Lower lobe of right lung (tissue), 2 donors: ENCODE results near the gene FRMD1. TPM values are rescaled to one million over a fixed set of nuclear protein-coding genes. Genes with fewer than 3 reads are reported as not detected.

ENCODE experiments used
- ATAC-seq, 2 donors: fragments of 200-7000 bp; cut with Tn5 transposase; one replicate each; pipeline ENCODE4 v1.9.1; 2020 to 2022; ENCODE audit warnings: mild to moderate bottlenecking in 2 of 2, moderate library complexity in 2 of 2
- DNase-seq: peaks from one replicate; pipeline ENCODE4 v3.0.0-alpha.2; 2020
- H3K27ac ChIP-seq: fragments of 200-600 bp; one replicate; pipeline ENCODE4 v1.8.0; 2022
- H3K27me3 ChIP-seq: fragments of 200-600 bp; one replicate; pipeline ENCODE4 v1.8.0; 2022; ENCODE audit warnings: low read depth
- H3K36me3 ChIP-seq: fragments of 200-600 bp; one replicate; pipeline ENCODE4 v1.8.0; 2022; ENCODE audit warnings: mild to moderate bottlenecking
- H3K4me1 ChIP-seq: fragments of 200-600 bp; one replicate; pipeline ENCODE4 v1.8.0; 2022
- H3K4me3 ChIP-seq: fragments of 200-600 bp; one replicate; pipeline ENCODE4 v1.8.0; 2022; ENCODE audit warnings: mild to moderate bottlenecking
- H3K9me3 ChIP-seq: fragments of 200-600 bp; one replicate; pipeline ENCODE4 v1.8.0; 2022
- intact Hi-C: fragments of 100-400 bp; cut with DNase I; formaldehyde crosslinking; loops from one replicate; pipeline ENCODE4 v1.11.0; 2022
- total RNA-seq: library from RNA; stranded (reverse); fragmentation: NEBNext Ultra II Directional; extraction: Animal tissue kit (Norgen Biotek cat#: 25700); gene quantifications from one replicate; pipeline ENCODE4 v1.2.1, GENCODE V29; 2021
- TF ChIP-seq, protein P1 (sequence below): fragments of 200-600 bp; IDR thresholded peaks from one replicate; pipeline ENCODE4 v1.8.0; 2022; ENCODE audit warnings: antibody characterized with exemption, mild to moderate bottlenecking
- donor health status: DM: no; HTN: yes; CAD: no; lungs with severe emphysema.

The FRMD1 gene
- total RNA-seq, 1 donor from 2014 or later = not detected

DNA sequence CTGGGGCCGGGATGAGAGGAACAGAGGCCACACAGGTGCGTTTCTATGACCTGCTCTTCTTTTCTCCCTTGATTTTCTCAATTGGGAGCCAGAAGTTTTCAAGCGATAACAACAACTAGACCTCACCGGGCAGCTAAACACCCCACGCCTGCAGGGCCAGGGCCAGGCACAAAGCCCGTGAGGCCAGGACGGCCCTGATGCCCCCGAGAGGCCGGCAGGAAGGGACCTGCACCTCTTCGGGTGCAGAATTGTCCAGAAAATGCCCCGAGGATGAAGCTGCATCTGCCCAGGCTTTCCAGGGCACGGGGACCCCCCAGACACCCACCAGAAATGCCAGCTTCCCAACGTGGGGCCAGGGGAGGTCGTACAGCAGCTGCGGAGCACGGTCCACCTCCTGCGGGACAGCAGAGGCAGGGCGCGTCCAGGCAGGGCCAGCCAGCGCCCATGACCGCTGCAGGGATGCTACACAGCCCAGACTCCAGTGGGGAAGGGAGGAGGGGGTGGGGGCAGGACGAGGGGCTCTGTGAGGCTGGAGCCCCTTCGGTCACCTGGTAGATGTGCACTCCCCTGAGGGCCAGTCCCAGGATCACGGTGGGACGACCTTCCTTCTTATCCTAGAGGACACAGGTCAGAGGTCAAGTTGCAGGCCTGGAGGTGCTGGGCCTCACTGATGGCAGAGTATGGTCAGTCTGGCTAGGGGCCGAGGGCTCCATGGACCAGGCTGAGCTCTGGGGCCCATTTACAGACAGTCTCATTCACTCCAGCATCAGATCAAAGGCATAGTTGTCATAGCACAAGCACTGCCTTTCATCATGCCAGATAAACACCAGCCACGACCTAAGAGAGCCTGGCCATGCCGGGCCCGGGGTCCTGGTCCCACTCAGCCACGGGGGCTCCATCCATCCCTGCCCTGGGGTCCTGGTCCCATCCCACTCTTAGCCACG is 16.4 kb downstream of the FRMD1 start:
- H3K9me3 ChIP-seq = no peaks in the 10 kb centered on the region
- intact Hi-C loops = no loop called here
- ATAC-seq = no peak
- no peaks in the 10 kb centered on the region for H3K4me1 ChIP-seq
- no peak overlapping the region for H3K27ac ChIP-seq
- H3K4me3 ChIP-seq = no peak overlapping the region
- H3K27me3 ChIP-seq = no peaks in the 10 kb centered on the region
- TF ChIP-seq, protein P1, sequence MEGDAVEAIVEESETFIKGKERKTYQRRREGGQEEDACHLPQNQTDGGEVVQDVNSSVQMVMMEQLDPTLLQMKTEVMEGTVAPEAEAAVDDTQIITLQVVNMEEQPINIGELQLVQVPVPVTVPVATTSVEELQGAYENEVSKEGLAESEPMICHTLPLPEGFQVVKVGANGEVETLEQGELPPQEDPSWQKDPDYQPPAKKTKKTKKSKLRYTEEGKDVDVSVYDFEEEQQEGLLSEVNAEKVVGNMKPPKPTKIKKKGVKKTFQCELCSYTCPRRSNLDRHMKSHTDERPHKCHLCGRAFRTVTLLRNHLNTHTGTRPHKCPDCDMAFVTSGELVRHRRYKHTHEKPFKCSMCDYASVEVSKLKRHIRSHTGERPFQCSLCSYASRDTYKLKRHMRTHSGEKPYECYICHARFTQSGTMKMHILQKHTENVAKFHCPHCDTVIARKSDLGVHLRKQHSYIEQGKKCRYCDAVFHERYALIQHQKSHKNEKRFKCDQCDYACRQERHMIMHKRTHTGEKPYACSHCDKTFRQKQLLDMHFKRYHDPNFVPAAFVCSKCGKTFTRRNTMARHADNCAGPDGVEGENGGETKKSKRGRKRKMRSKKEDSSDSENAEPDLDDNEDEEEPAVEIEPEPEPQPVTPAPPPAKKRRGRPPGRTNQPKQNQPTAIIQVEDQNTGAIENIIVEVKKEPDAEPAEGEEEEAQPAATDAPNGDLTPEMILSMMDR = no peak
- no peaks in the 10 kb centered on the region for H3K36me3 ChIP-seq
- DNase-seq = no peak

- H3K27ac ChIP-seq = no peak overlapping the region
These were observed 17.5 kb downstream of the FRMD1 start for GRCh38 chr6:168061269-168062210.

GRCh38 chr6:168060521-168060931 is 18.5 kb downstream of the FRMD1 start:
- ATAC-seq (peak; percentile 19 to 28), DNase-seq (no peak)
- intact Hi-C loops = no loop called here
- Histone ChIP-seq H3K27ac (no peak overlapping the region), H3K4me1 (no peaks in the 10 kb centered on the region), H3K9me3 (no peaks in the 10 kb centered on the region), H3K27me3 (no peaks in the 10 kb centered on the region), H3K4me3 (no peak overlapping the region), H3K36me3 (no peaks in the 10 kb centered on the region)
- TF ChIP-seq, protein P1 = peak; percentile 48

More at GRCh38 chr6:168061269-168062210, 17.5 kb downstream of the FRMD1 start:
- Histone ChIP-seq H3K4me3 (no peak overlapping the region), H3K27me3 (no peaks in the 10 kb centered on the region), H3K4me1 (no peaks in the 10 kb centered on the region), H3K9me3 (no peaks in the 10 kb centered on the region), H3K36me3 (no peaks in the 10 kb centered on the region)
- intact Hi-C loops = no loop called here
- no peak for ATAC-seq
- no peak for DNase-seq
- TF ChIP-seq, protein P1 = no peak

- no peaks in the 10 kb centered on the region for H3K4me1 ChIP-seq
- DNase-seq = no peak
- H3K27ac ChIP-seq = no peak overlapping the region
- intact Hi-C loops = no loop called here
- no peaks in the 10 kb centered on the region for H3K36me3 ChIP-seq
- no peak overlapping the region for H3K4me3 ChIP-seq
- no peak for ATAC-seq
- TF ChIP-seq, protein P1 = no peak
- no peaks in the 10 kb centered on the region for H3K9me3 ChIP-seq
- H3K27me3 ChIP-seq = no peaks in the 10 kb centered on the region
These were observed 20.1 kb downstream of the FRMD1 start for GRCh38 chr6:168058691-168059551.

GRCh38 chr6:168057836-168058235 is 21.2 kb downstream of the FRMD1 start:
- Histone ChIP-seq H3K36me3 (no peaks in the 10 kb centered on the region), H3K4me3 (no peak overlapping the region), H3K27ac (no peak overlapping the region), H3K9me3 (no peaks in the 10 kb centered on the region), H3K4me1 (no peaks in the 10 kb centered on the region), H3K27me3 (no peaks in the 10 kb centered on the region)
- no peak for ATAC-seq
- no peak for DNase-seq
- intact Hi-C loops = no loop called here
- TF ChIP-seq, protein P1 = no peak
